ENCODE data around the gene GRIK2. TPM values are rescaled to one million over a fixed set of nuclear protein-coding genes. Genes with fewer than 3 reads are reported as not detected.

Gene GRIK2
- total RNA-seq, 1 donor from 2014 or later = 95.5 TPM

GRCh38 chr6:101816716-101817115 is 423.2 kb downstream of the GRIK2 start:
- Mint-ChIP-seq H3K4me1 (ENCODE audit: low read depth, unreplicated experiment) (peaks cover 2% of the 10 kb centered on the region), H3K27me3 (ENCODE audit: unreplicated experiment) (no peaks in the 10 kb centered on the region), H3K36me3 (ENCODE audit: unreplicated experiment) (no peaks in the 10 kb centered on the region), H3K27ac (ENCODE audit: unreplicated experiment) (no peak overlapping the region), H3K4me3 (ENCODE audit: unreplicated experiment) (no peak overlapping the region), H3K9me3 (ENCODE audit: unreplicated experiment) (peaks cover 1% of the 10 kb centered on the region)
- no peak for TF ChIP-seq CTCF (IDR thresholded peaks at IDR 0.05; ENCODE audit: partially characterized antibody, unreplicated experiment)
- DNase-seq = no peak

- DNase-seq = no peak
- Mint-ChIP-seq H3K4me1 (ENCODE audit: low read depth, unreplicated experiment) (peaks cover 2% of the 10 kb centered on the region), H3K9me3 (ENCODE audit: unreplicated experiment) (peaks cover 1% of the 10 kb centered on the region), H3K27me3 (ENCODE audit: unreplicated experiment) (no peaks in the 10 kb centered on the region), H3K36me3 (ENCODE audit: unreplicated experiment) (no peaks in the 10 kb centered on the region), H3K27ac (ENCODE audit: unreplicated experiment) (no peak overlapping the region), H3K4me3 (ENCODE audit: unreplicated experiment) (no peak overlapping the region)
- no peak for TF ChIP-seq CTCF (IDR thresholded peaks at IDR 0.05; ENCODE audit: partially characterized antibody, unreplicated experiment)
Observed at GRCh38 chr6:101818051-101818450, 424.5 kb downstream of the GRIK2 start.

GRCh38 chr6:101824551-101825345 is 431.2 kb downstream of the GRIK2 start:
- Mint-ChIP-seq H3K4me1 (ENCODE audit: low read depth, unreplicated experiment) (peaks cover 2% of the 10 kb centered on the region), H3K9me3 (ENCODE audit: unreplicated experiment) (peaks cover 1% of the 10 kb centered on the region), H3K27me3 (ENCODE audit: unreplicated experiment) (no peaks in the 10 kb centered on the region), H3K4me3 (ENCODE audit: unreplicated experiment) (no peak overlapping the region), H3K36me3 (ENCODE audit: unreplicated experiment) (peaks cover 19% of the 10 kb centered on the region), H3K27ac (ENCODE audit: unreplicated experiment) (no peak overlapping the region)
- no peak for DNase-seq
- TF ChIP-seq CTCF (IDR thresholded peaks at IDR 0.05; ENCODE audit: partially characterized antibody, unreplicated experiment) = no peak

GRCh38 chr6:101826269-101826668 is 432.8 kb downstream of the GRIK2 start:
- H3K9me3 Mint-ChIP-seq (ENCODE audit: unreplicated experiment) = no peaks in the 10 kb centered on the region
- no peaks in the 10 kb centered on the region for H3K27me3 Mint-ChIP-seq (ENCODE audit: unreplicated experiment)
- no peak for DNase-seq
- H3K27ac Mint-ChIP-seq (ENCODE audit: unreplicated experiment) = no peak overlapping the region
- TF ChIP-seq CTCF (IDR thresholded peaks at IDR 0.05; ENCODE audit: partially characterized antibody, unreplicated experiment) = no peak
- H3K4me1 Mint-ChIP-seq (ENCODE audit: low read depth, unreplicated experiment) = no peaks in the 10 kb centered on the region
- H3K4me3 Mint-ChIP-seq (ENCODE audit: unreplicated experiment) = no peak overlapping the region
- peaks cover 19% of the 10 kb centered on the region for H3K36me3 Mint-ChIP-seq (ENCODE audit: unreplicated experiment)

- no peak overlapping the region for H3K4me3 Mint-ChIP-seq (ENCODE audit: unreplicated experiment)
- H3K4me1 Mint-ChIP-seq (ENCODE audit: low read depth, unreplicated experiment) = no peaks in the 10 kb centered on the region
- no peak for TF ChIP-seq CTCF (IDR thresholded peaks at IDR 0.05; ENCODE audit: partially characterized antibody, unreplicated experiment)
- no peaks in the 10 kb centered on the region for H3K9me3 Mint-ChIP-seq (ENCODE audit: unreplicated experiment)
- no peak for DNase-seq
- H3K36me3 Mint-ChIP-seq (ENCODE audit: unreplicated experiment) = peaks cover 19% of the 10 kb centered on the region
- H3K27ac Mint-ChIP-seq (ENCODE audit: unreplicated experiment) = no peak overlapping the region
- H3K27me3 Mint-ChIP-seq (ENCODE audit: unreplicated experiment) = no peaks in the 10 kb centered on the region
Observed at GRCh38 chr6:101826678-101827077, 433.2 kb downstream of the GRIK2 start.
